Bone marrow (tissue), 2 donors: ENCODE results near the gene FAM227A.
"Not testable (repeated sequence)": the region's sequence is repeated elsewhere in the genome, so short reads cannot be mapped to it uniquely, and the experiment has no call there.

Experiments
- DNase-seq, 2 donors: peaks; one replicate each; lab custom pipeline; 2025; lab: John Stamatoyannopoulos, UW

The FAM227A gene

GRCh38 chr22:38657045-38657909 is 1.1 kb upstream of the FAM227A start:
- DNase-seq: no peak

- no peak for DNase-seq
These were observed 505 bp downstream of the FAM227A start for GRCh38 chr22:38655519-38656255.

GRCh38 chr22:38653741-38654140 is 2.5 kb downstream of the FAM227A start:
- DNase-seq: no peak

GRCh38 chr22:38652859-38653258 is 3.3 kb downstream of the FAM227A start:
- no peak for DNase-seq

- no peak for DNase-seq
These were observed 6.2 kb downstream of the FAM227A start for GRCh38 chr22:38649841-38650522.

- DNase-seq: no peak
These were observed 10.8 kb downstream of the FAM227A start for GRCh38 chr22:38645430-38645829.

GRCh38 chr22:38644245-38644644 is 11.9 kb downstream of the FAM227A start:
- not testable (repeated sequence) for DNase-seq

GRCh38 chr22:38641476-38642040 is 14.6 kb downstream of the FAM227A start:
- DNase-seq: no peak

GRCh38 chr22:38638728-38639127 is 17.5 kb downstream of the FAM227A start:
- no peak for DNase-seq

- no peak for DNase-seq
These were observed 18.0 kb downstream of the FAM227A start for GRCh38 chr22:38638216-38638615.

GRCh38 chr22:38632528-38632927 is 23.7 kb downstream of the FAM227A start:
- no peak for DNase-seq

- DNase-seq: no peak
These were observed 24.5 kb downstream of the FAM227A start for GRCh38 chr22:38631724-38632123.

- DNase-seq: no peak
These were observed 27.1 kb downstream of the FAM227A start for GRCh38 chr22:38629108-38629507.

GRCh38 chr22:38628444-38628843 is 27.7 kb downstream of the FAM227A start:
- no peak for DNase-seq

GRCh38 chr22:38623351-38623750 is 32.8 kb downstream of the FAM227A start:
- no peak for DNase-seq

GRCh38 chr22:38618682-38619081 is 37.5 kb downstream of the FAM227A start:
- DNase-seq: no peak

GRCh38 chr22:38618258-38618657 is 37.9 kb downstream of the FAM227A start:
- DNase-seq: no peak

- DNase-seq: not testable (repeated sequence)
These were observed 41.2 kb downstream of the FAM227A start for GRCh38 chr22:38615064-38615405.

GRCh38 chr22:38614332-38615063 is 41.7 kb downstream of the FAM227A start:
- DNase-seq: no peak

- DNase-seq: no peak
These were observed 42.6 kb downstream of the FAM227A start for GRCh38 chr22:38613588-38613987.

GRCh38 chr22:38612217-38613006 is 43.8 kb downstream of the FAM227A start:
- no peak for DNase-seq
